Measurements from ENCODE around the gene CHADL. TPM values are rescaled to one million over a fixed set of nuclear protein-coding genes. Genes with fewer than 3 reads are reported as not detected.

CHADL gene
- total RNA-seq, 1 donor, result 1.1 TPM

GRCh38 chr22:41231369-41231768 is 9.4 kb downstream of the CHADL start:
- H4K20me1 ChIP-seq (ENCODE audit: insufficient read depth, low read length), result no peaks in the 10 kb centered on the region
- peaks cover 6% of the 10 kb centered on the region for H3K4me1 ChIP-seq (ENCODE audit: insufficient read depth, low read length)
- no peaks in the 10 kb centered on the region for H3K79me2 ChIP-seq (ENCODE audit: insufficient read depth, low read length)
- peaks cover 14% of the 10 kb centered on the region for H3K36me3 ChIP-seq (ENCODE audit: insufficient read depth, low read length)
- no peak overlapping the region for H3K4me2 ChIP-seq (ENCODE audit: insufficient read depth, low read length)
- H2AFZ ChIP-seq (ENCODE audit: low read length), result no peak overlapping the region
- TF ChIP-seq CTCF (IDR thresholded peaks at IDR 0.05; ENCODE audit: extremely low read depth, low read depth, low read length), result no peak
- no peak overlapping the region for H3K4me3 ChIP-seq (ENCODE audit: insufficient read depth, low read length)
- H3K27me3 ChIP-seq (ENCODE audit: insufficient read depth, low read length), result no peaks in the 10 kb centered on the region
- no peak overlapping the region for H3K27ac ChIP-seq (ENCODE audit: low read depth, low read length)
- peak; percentile 65 for DNase-seq (ENCODE audit: insufficient read length, low spot score, missing footprints)
- H3K9me3 ChIP-seq (ENCODE audit: low read depth, low read length), result no peaks in the 10 kb centered on the region

GRCh38 chr22:41230401-41230785 is 10.3 kb downstream of the CHADL start:
- peaks cover 6% of the 10 kb centered on the region for H3K4me1 ChIP-seq (ENCODE audit: insufficient read depth, low read length)
- H3K9me3 ChIP-seq (ENCODE audit: low read depth, low read length), result no peaks in the 10 kb centered on the region
- TF ChIP-seq CTCF (IDR thresholded peaks at IDR 0.05; ENCODE audit: extremely low read depth, low read depth, low read length), result no peak
- H4K20me1 ChIP-seq (ENCODE audit: insufficient read depth, low read length), result no peaks in the 10 kb centered on the region
- no peak overlapping the region for H3K4me2 ChIP-seq (ENCODE audit: insufficient read depth, low read length)
- DNase-seq (ENCODE audit: insufficient read length, low spot score, missing footprints), result peak; percentile 23
- no peak overlapping the region for H3K27ac ChIP-seq (ENCODE audit: low read depth, low read length)
- no peak overlapping the region for H2AFZ ChIP-seq (ENCODE audit: low read length)
- no peak overlapping the region for H3K4me3 ChIP-seq (ENCODE audit: insufficient read depth, low read length)
- H3K27me3 ChIP-seq (ENCODE audit: insufficient read depth, low read length), result no peaks in the 10 kb centered on the region
- no peaks in the 10 kb centered on the region for H3K79me2 ChIP-seq (ENCODE audit: insufficient read depth, low read length)
- H3K36me3 ChIP-seq (ENCODE audit: insufficient read depth, low read length), result peaks cover 22% of the 10 kb centered on the region

GRCh38 chr22:41229730-41230400 is 10.9 kb downstream of the CHADL start:
- H4K20me1 ChIP-seq (ENCODE audit: insufficient read depth, low read length), result no peaks in the 10 kb centered on the region
- no peak overlapping the region for H3K4me3 ChIP-seq (ENCODE audit: insufficient read depth, low read length)
- no peaks in the 10 kb centered on the region for H3K79me2 ChIP-seq (ENCODE audit: insufficient read depth, low read length)
- H3K4me1 ChIP-seq (ENCODE audit: insufficient read depth, low read length), result peaks cover 6% of the 10 kb centered on the region
- H3K36me3 ChIP-seq (ENCODE audit: insufficient read depth, low read length), result peaks cover 25% of the 10 kb centered on the region
- no peak overlapping the region for H3K27ac ChIP-seq (ENCODE audit: low read depth, low read length)
- no peak overlapping the region for H3K4me2 ChIP-seq (ENCODE audit: insufficient read depth, low read length)
- H3K27me3 ChIP-seq (ENCODE audit: insufficient read depth, low read length), result no peaks in the 10 kb centered on the region
- peak; percentile 53 for DNase-seq (ENCODE audit: insufficient read length, low spot score, missing footprints)
- H2AFZ ChIP-seq (ENCODE audit: low read length), result no peak overlapping the region
- TF ChIP-seq CTCF (IDR thresholded peaks at IDR 0.05; ENCODE audit: extremely low read depth, low read depth, low read length), result no peak
- no peaks in the 10 kb centered on the region for H3K9me3 ChIP-seq (ENCODE audit: low read depth, low read length)

DNA sequence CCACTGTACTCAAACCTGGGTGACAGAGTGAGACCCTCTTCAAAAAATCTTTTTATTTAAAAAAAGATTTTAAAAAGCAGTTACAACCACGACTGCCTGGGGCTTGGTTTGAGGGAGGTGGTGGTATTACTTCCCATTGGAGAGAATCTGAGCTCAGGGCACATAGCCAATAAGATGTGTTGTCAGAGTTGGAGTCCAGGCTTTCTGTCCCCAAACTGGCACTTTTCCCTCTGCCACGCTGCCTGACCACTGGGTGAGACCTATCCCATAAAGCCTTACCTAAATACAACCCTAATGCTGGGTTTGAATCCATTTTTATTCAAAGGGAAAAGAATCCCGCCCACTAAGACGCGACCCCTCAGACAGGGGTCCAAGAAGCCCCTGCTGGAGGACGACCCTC is 11.5 kb downstream of the CHADL start:
- Histone ChIP-seq H3K4me2 (ENCODE audit: insufficient read depth, low read length) (no peak overlapping the region), H3K36me3 (ENCODE audit: insufficient read depth, low read length) (peaks cover 29% of the 10 kb centered on the region), H3K79me2 (ENCODE audit: insufficient read depth, low read length) (no peaks in the 10 kb centered on the region), H3K27me3 (ENCODE audit: insufficient read depth, low read length) (no peaks in the 10 kb centered on the region), H4K20me1 (ENCODE audit: insufficient read depth, low read length) (no peaks in the 10 kb centered on the region), H3K4me3 (ENCODE audit: insufficient read depth, low read length) (no peak overlapping the region), H3K27ac (ENCODE audit: low read depth, low read length) (no peak overlapping the region), H3K9me3 (ENCODE audit: low read depth, low read length) (no peaks in the 10 kb centered on the region), H2AFZ (ENCODE audit: low read length) (no peak overlapping the region), H3K4me1 (ENCODE audit: insufficient read depth, low read length) (peaks cover 6% of the 10 kb centered on the region)
- peak; percentile 31 for DNase-seq (ENCODE audit: insufficient read length, low spot score, missing footprints)
- TF ChIP-seq CTCF (IDR thresholded peaks at IDR 0.05; ENCODE audit: extremely low read depth, low read depth, low read length), result no peak
